NCI-H524 (cell line): ENCODE results near the gene PSMA7.
"Not testable (repeated sequence)": the region's sequence is repeated elsewhere in the genome, so short reads cannot be mapped to it uniquely, and the experiment has no call there.

Experiments used
- DNase-seq, 2 experiments: peaks; one replicate each; lab custom pipeline; 2025; lab: John Stamatoyannopoulos, UW

Gene PSMA7

GRCh38 chr20:62119115-62119514 lies 24.1 kb downstream of the PSMA7 start:
- no peak for DNase-seq

- peak in 1 of 2 experiments; percentile 58 for DNase-seq
Measured at GRCh38 chr20:62118113-62119043, 24.8 kb downstream of the PSMA7 start.

- DNase-seq = peak in 1 of 2 experiments; percentile 81
Measured at GRCh38 chr20:62117658-62118057, 25.5 kb downstream of the PSMA7 start.

GRCh38 chr20:62117362-62117646 lies 25.9 kb downstream of the PSMA7 start:
- DNase-seq = peak; percentile 86

GRCh38 chr20:62116558-62117361 lies 26.4 kb downstream of the PSMA7 start:
- DNase-seq = no peak

- not testable (repeated sequence) for DNase-seq
Measured at GRCh38 chr20:62115800-62116407, 27.3 kb downstream of the PSMA7 start.

- DNase-seq = no peak
Measured at GRCh38 chr20:62114894-62115293, 28.3 kb downstream of the PSMA7 start.

- no peak for DNase-seq
Measured at GRCh38 chr20:62112368-62112767, 30.8 kb downstream of the PSMA7 start.

GRCh38 chr20:62111148-62111547 lies 32.0 kb downstream of the PSMA7 start:
- DNase-seq = no peak

- DNase-seq = no peak
Measured at GRCh38 chr20:62105592-62105991, 37.6 kb downstream of the PSMA7 start.

- no peak for DNase-seq
Measured at GRCh38 chr20:62104791-62105345, 38.3 kb downstream of the PSMA7 start.

- DNase-seq = no peak
Measured at GRCh38 chr20:62104234-62104789, 38.9 kb downstream of the PSMA7 start.

GRCh38 chr20:62103508-62104233 lies 39.5 kb downstream of the PSMA7 start:
- no peak for DNase-seq

- DNase-seq = no peak
Measured at GRCh38 chr20:62101078-62101477, 42.1 kb downstream of the PSMA7 start.

- no peak for DNase-seq
Measured at GRCh38 chr20:62097881-62098407, 45.2 kb downstream of the PSMA7 start.

- DNase-seq = no peak
Measured at GRCh38 chr20:62096421-62097380, 46.5 kb downstream of the PSMA7 start.

GRCh38 chr20:62089393-62089792 lies 53.8 kb downstream of the PSMA7 start:
- no peak for DNase-seq

- no peak for DNase-seq
Measured at GRCh38 chr20:62088258-62089127, 54.7 kb downstream of the PSMA7 start.

GRCh38 chr20:62087632-62088031 lies 55.6 kb downstream of the PSMA7 start:
- no peak for DNase-seq
